GM12872 (cell line): ENCODE data around the gene DIMT1.

Experiments used
- TF ChIP-seq, protein P1 (sequence below): IDR thresholded peaks from 3 replicates; pipeline ENCODE4 v1.5.1; 2011; ENCODE audit warnings: low read depth, mild to moderate bottlenecking, low read length, moderate library complexity; ENCODE audit not compliant: insufficient read depth

Gene DIMT1

DNA sequence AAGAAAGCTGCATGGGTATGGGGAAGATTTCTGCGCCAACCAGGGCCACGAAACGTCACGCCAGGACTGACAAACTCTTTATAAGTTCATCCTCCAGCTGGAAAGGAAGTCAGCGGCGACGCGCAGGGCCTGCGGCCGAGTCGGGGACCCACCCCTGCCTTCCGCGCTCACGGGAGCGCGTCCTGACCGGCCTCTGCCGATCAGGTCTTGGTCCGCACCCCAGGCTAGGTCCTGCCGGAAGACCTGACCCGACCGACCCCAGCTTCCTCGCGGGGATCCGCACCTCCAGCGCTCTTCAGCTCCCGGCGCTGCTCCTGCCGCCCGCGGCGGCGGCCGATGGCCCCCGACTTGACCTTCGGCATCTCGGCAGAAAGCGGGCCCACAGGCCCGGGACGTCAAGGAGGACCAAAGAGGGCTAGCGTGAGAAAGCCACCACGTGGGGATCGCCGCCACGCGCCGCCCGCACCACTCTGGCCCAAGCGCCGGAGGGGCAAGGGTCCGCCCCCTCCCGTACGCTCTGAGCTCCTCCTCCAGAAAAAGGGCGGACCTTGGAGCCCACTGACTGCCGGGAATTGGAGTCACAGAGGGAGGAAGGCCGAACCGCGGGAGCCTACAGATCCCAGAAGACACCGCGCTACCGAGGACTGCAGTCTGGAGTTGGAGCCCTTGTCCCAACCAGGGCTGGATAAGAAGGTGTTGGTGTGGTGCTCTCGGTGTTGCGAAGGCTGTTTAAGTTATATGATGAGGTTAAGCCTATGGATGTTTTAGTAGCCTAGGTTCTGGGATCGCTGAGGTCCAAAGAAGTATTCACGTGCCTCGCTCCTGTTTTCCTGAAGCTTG lies at the start of gene DIMT1:
TSS of gene DIMT1 (minus strand) at position 495 of the 840 bp plus-strand sequence. CDS start at position 362, 133 bp downstream.
- TF ChIP-seq, protein P1, sequence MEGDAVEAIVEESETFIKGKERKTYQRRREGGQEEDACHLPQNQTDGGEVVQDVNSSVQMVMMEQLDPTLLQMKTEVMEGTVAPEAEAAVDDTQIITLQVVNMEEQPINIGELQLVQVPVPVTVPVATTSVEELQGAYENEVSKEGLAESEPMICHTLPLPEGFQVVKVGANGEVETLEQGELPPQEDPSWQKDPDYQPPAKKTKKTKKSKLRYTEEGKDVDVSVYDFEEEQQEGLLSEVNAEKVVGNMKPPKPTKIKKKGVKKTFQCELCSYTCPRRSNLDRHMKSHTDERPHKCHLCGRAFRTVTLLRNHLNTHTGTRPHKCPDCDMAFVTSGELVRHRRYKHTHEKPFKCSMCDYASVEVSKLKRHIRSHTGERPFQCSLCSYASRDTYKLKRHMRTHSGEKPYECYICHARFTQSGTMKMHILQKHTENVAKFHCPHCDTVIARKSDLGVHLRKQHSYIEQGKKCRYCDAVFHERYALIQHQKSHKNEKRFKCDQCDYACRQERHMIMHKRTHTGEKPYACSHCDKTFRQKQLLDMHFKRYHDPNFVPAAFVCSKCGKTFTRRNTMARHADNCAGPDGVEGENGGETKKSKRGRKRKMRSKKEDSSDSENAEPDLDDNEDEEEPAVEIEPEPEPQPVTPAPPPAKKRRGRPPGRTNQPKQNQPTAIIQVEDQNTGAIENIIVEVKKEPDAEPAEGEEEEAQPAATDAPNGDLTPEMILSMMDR = no peak

DNA sequence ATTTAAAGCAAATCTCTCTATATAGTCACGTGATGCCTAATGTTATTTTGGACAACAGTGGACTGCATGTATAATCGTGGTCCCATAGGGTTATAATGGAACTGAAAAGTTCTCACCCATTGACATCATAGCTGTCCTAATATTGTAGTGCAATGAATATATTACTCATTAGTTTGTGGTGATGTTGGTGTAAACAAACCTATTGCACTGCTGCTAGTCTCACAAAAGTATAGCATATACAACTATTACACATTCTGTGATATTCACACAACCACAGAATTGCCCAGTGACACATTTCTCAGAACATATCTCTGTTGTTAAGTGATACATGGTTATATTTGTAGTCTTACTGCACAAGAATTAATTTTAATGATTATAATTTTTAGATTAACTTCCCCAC lies 46.6 kb upstream of the DIMT1 start:
- TF ChIP-seq, protein P1 = no peak

DNA sequence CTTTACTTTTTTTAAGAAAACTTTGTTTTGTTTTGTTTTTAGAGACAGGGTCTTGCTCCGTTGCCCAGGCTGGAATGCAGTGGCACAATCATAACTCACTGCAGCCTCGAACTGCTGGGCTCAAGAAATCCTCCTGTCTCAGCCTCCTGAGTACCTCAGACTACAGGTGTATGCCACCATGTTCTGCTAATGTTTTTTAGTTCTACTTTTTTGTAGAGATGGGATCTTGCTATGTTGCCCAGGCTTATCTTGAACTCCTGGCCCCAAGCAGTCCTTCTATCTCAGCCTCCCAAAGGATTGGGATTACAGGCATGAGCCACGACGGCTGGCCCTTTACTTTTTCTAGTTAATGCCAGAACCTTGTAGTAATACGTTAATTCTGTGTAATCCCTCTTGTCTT lies 44.8 kb upstream of the DIMT1 start:
- TF ChIP-seq, protein P1 = no peak

DNA sequence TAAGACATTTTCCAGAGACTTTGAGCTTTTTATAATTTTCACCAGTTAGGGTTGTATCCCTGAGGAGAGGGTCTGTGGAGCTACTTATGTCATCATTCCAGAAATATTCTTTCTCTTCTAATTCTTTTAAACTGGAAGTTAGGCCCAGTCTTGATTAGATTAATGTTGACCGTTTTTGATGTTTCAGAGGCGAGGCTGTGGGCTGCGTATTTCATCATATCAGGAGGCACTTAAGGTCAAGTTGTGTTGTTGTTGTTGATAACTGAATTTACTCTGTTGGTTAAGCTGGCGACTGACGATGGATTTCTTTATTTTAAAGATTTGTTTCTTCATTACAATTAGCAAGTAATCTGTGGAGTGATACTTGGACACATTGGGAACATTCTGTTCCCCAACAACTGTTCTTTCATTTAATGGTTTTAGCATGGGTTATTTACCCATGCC lies 28.9 kb upstream of the DIMT1 start:
- TF ChIP-seq, protein P1 = no peak

DNA sequence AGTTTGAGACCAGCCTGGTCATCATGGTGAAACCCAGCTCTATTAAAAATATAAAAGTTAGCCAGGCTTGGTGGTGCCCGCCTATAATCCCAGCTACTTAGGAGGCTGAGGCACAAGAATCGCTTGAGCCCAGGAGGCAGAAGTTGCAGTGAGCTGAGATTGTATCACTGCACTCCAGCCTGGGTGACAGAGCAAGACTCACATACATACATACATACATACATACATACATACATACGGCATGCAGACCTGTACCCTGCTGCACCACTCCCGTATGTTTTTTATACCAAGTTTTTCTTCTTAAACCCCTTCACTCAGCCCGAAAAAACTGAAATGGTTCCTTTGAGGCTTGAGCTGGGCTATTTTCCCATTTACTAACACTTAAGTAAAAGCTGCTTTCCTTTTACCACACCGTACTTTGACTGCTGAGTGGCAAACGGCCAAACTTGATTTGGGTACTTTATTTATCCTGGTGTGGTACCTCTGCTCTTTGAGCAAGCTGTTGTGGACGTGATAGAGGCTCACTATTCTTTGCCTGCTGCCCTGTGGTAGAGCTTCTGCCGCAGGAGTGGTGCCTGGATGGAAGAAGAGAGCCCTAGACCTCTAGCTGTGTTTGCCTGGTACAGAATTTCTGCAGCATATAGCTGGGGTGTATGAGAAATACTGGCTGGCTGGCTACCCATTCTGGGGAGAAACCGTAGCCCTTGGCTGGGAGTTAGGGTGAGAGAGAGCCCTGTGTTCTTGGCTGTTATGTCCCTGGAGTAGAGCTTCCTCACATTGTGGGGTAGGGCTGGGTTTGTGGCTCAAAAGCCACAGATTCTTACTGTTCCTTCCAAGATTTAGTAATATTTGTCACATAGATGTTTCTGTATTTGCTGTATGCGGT lies 28.3 kb upstream of the DIMT1 start:
- TF ChIP-seq, protein P1 = no peak

DNA sequence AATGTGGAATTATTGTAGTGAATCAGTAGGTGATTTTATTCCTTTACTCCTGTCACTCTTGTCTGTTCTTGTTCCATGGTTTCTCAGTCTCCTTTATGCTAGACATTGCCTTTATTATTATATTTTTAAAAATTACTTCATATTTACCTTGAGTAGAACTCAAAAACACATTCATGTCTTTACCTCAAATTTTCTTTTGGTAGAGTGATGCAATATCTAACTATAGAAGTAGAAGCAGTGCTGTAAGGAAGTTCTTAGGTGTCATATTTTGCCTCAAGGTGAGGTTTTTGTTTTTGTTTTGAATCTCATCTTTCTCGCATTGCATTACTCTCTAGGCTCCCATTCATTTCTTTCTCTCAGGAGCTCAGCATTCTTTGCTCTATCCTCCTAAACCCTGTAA lies 21.1 kb upstream of the DIMT1 start:
- TF ChIP-seq, protein P1 = no peak

DNA sequence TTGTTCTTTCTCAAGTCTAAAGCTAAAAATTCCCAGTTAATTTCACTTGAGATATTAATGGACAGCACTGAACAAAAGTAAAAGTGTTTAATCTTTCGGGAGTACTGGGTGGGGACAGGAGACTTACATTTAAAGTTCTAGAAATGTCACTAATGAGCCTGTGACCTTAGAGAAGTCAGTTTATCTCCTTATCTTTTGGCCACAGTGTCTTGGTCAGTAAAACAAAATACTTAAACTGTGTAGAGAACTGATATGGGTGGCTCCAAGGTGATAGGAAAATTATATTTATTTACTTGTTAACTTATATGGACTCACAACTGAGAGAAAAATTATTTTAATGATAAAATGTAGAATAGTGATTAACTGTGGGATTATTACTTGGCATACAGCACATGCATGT lies 17.7 kb upstream of the DIMT1 start:
- TF ChIP-seq, protein P1 = no peak
